Endothelial cell of umbilical vein (primary cell): ENCODE data around the gene ERO1B.

Experiments
- CTCF ChIP-seq, 2 donors: IDR thresholded peaks; 1 replicate in 1 of 2; 2 replicates in 1 of 2; pipeline ENCODE4 v1.5.1; 2011; ENCODE audit warnings: low read length in 2 of 2, mild to moderate bottlenecking in 2 of 2, moderate library complexity in 2 of 2, control low read depth in 1 of 2, inconsistent platforms in 1 of 2, low read depth in 1 of 2; ENCODE audit not compliant: insufficient read depth in 1 of 2; ENCODE audit errors: extremely low read depth in 1 of 2
- GATA2 ChIP-seq: IDR thresholded peaks from 2 replicates; pipeline ENCODE4 v1.7.0; 2011; ENCODE audit warnings: low read depth, mild to moderate bottlenecking, moderate library complexity, mixed read lengths, low read length; ENCODE audit not compliant: insufficient read length, insufficient read depth
- MAX ChIP-seq: IDR thresholded peaks from 2 replicates; pipeline ENCODE4 v1.6.1; 2011; ENCODE audit not compliant: insufficient read depth, insufficient read length
- POLR2A ChIP-seq: IDR thresholded peaks from 2 replicates; pipeline ENCODE4 v1.6.1; 2012; ENCODE audit warnings: low read depth, mild to moderate bottlenecking, control low read depth, low read length
- POLR2AphosphoS5 ChIP-seq: IDR thresholded peaks from 2 replicates; pipeline ENCODE4 v1.6.1; 2012; ENCODE audit warnings: low read depth, mild to moderate bottlenecking, control low read depth, low read length, moderate library complexity; ENCODE audit not compliant: insufficient read depth

GRCh38 chr1:236323819-236324411 lies 42.2 kb upstream of the ERO1B start:
- TF ChIP-seq POLR2AphosphoS5 (no peak), POLR2A (no peak), CTCF (IDR thresholded peaks at IDR 0.05; ENCODE audit: extremely low read depth in 1 of 2, insufficient read depth in 1 of 2, low read depth in 1 of 2, low read length in 2 of 2) (no peak), GATA2 (no peak), MAX (no peak)
